ENCODE data around the gene NAT8L. TPM values are rescaled to one million over a fixed set of nuclear protein-coding genes. Genes with fewer than 3 reads are reported as not detected.
"Not testable (repeated sequence)": the region's sequence is repeated elsewhere in the genome, so short reads cannot be mapped to it uniquely, and the experiment has no call there.

Gene NAT8L
- total RNA-seq, 2 experiments from 2014 or later: 1.0 to 1.1 TPM

DNA sequence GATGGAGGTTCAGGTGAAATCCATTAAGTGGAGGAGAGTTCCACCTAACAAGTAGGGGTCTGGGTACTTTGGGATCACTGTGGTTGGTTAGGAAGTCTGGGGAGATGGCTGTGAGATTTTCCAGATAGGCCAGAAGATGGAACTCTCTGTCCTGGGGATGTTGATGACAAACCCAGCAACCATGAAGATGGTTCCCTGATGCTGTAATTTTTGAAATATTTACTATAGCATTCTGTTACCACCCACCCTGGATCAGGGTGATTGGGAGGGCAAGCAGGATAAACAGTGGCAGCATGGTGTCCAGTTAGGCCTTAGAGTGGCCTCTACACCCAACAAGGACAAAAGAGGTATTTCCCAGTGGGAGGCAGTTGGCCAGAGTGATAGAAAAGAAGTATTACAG lies 34.4 kb upstream of the NAT8L start:
- TF ChIP-seq, protein P1, sequence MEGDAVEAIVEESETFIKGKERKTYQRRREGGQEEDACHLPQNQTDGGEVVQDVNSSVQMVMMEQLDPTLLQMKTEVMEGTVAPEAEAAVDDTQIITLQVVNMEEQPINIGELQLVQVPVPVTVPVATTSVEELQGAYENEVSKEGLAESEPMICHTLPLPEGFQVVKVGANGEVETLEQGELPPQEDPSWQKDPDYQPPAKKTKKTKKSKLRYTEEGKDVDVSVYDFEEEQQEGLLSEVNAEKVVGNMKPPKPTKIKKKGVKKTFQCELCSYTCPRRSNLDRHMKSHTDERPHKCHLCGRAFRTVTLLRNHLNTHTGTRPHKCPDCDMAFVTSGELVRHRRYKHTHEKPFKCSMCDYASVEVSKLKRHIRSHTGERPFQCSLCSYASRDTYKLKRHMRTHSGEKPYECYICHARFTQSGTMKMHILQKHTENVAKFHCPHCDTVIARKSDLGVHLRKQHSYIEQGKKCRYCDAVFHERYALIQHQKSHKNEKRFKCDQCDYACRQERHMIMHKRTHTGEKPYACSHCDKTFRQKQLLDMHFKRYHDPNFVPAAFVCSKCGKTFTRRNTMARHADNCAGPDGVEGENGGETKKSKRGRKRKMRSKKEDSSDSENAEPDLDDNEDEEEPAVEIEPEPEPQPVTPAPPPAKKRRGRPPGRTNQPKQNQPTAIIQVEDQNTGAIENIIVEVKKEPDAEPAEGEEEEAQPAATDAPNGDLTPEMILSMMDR (IDR thresholded peaks at IDR 0.05): no peak
- Mint-ChIP-seq H3K4me3 (no peak overlapping the region), H3K9me3 (peaks cover 5% of the 10 kb centered on the region), H3K36me3 (ENCODE audit: low read depth) (no peaks in the 10 kb centered on the region), H3K27me3 (peaks cover 38% of the 10 kb centered on the region), H3K4me1 (ENCODE audit: low read depth) (no peaks in the 10 kb centered on the region), H3K27ac (no peak overlapping the region)
- no peak for ATAC-seq
- no peak for DNase-seq
- CTCF ChIA-PET: no interaction called here
- intact Hi-C loops (cut with micrococcal nuclease): no loop called here
- POLR2A ChIA-PET: interaction anchor here (1.6 kb wide), 1 partner anchor 16 kb away, joined by 4 read pairs; the partner anchor contains the start of gene NELFA

DNA sequence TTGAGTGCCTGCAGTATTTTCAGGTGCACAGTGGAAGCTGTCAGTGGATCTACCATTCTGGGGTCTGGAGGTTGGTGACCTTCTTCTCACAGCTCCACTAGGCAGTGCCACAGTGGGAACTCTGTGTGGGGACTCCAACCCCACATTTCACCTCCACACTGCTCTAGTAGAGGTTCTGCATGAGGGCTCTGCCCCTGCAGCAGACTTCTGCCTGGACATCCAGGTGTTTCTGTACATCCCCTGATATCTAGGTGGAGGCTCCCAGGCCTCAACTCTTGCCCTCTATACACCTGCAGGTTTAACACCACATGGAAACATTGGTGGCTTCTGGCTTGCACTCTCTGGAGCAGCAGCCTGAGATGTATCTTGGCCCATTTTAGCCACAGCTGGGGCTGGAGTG lies 33.3 kb upstream of the NAT8L start:
- TF ChIP-seq, protein P1 (IDR thresholded peaks at IDR 0.05): no peak
- Mint-ChIP-seq H3K9me3 (peaks cover 5% of the 10 kb centered on the region), H3K4me3 (no peak overlapping the region), H3K27ac (no peak overlapping the region), H3K27me3 (peaks cover 37% of the 10 kb centered on the region), H3K4me1 (ENCODE audit: low read depth) (no peaks in the 10 kb centered on the region), H3K36me3 (ENCODE audit: low read depth) (no peaks in the 10 kb centered on the region)
- intact Hi-C loops (cut with micrococcal nuclease): no loop called here
- ChIA-PET POLR2A (no interaction called here), CTCF (no interaction called here)
- ATAC-seq: no peak
- no peak for DNase-seq

DNA sequence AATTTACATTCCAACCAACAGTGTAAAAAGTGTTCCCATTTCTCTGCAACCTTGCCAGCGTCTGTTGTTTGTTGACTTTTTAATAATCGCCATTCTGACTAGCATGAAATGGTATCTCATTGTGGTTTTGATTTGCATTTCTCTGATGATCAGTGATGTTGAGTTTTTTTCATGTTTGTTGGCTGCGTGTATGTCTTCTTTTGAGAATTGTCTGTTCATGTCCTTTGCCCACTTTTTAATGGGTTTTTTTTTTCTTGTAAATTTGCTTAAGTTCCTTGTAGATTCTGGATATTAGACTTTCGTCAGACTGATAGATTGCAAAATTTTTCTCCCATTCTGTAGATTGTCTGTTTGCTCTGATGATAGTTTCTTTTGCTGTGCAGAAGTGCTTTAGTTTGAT lies 32.0 kb upstream of the NAT8L start:
- H3K36me3 Mint-ChIP-seq (ENCODE audit: low read depth); H3K4me3 Mint-ChIP-seq; H3K27ac Mint-ChIP-seq; ATAC-seq; intact Hi-C loops (cut with micrococcal nuclease); H3K4me1 Mint-ChIP-seq (ENCODE audit: low read depth); H3K9me3 Mint-ChIP-seq; DNase-seq; CTCF ChIA-PET; POLR2A ChIA-PET: not testable (repeated sequence)
- H3K27me3 Mint-ChIP-seq: peaks cover 32% of the 10 kb centered on the region

DNA sequence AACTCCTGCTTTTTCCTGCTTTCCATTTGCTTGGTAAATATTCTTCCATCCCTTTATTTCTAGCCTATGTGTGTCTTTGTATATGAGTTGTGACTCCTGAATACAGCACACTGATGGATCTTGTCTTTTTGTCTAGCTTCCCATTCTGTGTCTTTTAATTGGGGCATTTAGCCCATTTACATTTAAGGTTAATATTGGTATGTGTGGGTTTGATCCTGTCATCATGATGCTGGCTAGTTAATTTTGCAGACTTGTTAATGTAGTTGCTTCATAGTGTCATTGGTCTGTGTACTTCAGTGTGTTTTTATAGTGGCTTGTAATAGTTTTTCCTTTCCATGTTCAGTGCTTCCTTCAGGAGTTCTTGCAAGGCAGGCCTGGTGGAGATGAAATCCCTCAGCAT lies 28.0 kb upstream of the NAT8L start:
- DNase-seq; H3K36me3 Mint-ChIP-seq (ENCODE audit: low read depth); H3K27ac Mint-ChIP-seq; CTCF ChIA-PET; H3K9me3 Mint-ChIP-seq; ATAC-seq; H3K4me3 Mint-ChIP-seq; H3K4me1 Mint-ChIP-seq (ENCODE audit: low read depth); intact Hi-C loops (cut with micrococcal nuclease): not testable (repeated sequence)
- H3K27me3 Mint-ChIP-seq: peaks cover 30% of the 10 kb centered on the region
- POLR2A ChIA-PET: interaction anchor here (0.6 kb wide), 1 partner anchor 30 kb away, joined by 3 read pairs; no protein-coding TSS in a partner anchor

DNA sequence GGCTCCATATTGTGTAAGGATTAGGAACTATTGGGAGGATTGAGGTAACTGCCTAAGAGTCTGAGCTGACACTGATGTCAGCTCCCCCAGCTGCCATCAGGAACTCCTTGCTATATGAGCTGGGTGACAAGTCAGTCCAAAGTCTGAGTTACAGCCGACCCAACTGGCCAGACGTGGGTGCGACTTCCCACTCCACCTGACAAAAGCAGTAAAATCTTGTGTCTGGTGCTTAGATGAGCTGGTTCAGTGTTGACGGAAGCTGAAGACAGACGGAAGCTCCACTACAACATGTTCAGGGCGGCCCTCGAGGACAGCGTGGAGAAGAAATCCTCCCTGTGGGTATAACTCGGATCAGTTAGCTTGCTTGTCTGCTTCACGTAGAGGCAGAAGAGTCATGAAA lies 22.8 kb upstream of the NAT8L start:
- ChIA-PET CTCF (no interaction called here), POLR2A (interaction anchor here (0.7 to 1.9 kb wide), 3 partner anchors 23 to 433 kb away, joined by 3 to 7 read pairs (median 4); partner anchors contain the start of genes NELFA and RNF4)
- Mint-ChIP-seq H3K36me3 (ENCODE audit: low read depth) (no peaks in the 10 kb centered on the region), H3K4me3 (no peak overlapping the region), H3K9me3 (no peaks in the 10 kb centered on the region), H3K27ac (no peak overlapping the region), H3K4me1 (ENCODE audit: low read depth) (no peaks in the 10 kb centered on the region), H3K27me3 (peaks cover 26% of the 10 kb centered on the region)
- ATAC-seq (no peak), DNase-seq (no peak)
- intact Hi-C loops (cut with micrococcal nuclease): no loop called here
- TF ChIP-seq, protein P1 (IDR thresholded peaks at IDR 0.05): no peak

DNA sequence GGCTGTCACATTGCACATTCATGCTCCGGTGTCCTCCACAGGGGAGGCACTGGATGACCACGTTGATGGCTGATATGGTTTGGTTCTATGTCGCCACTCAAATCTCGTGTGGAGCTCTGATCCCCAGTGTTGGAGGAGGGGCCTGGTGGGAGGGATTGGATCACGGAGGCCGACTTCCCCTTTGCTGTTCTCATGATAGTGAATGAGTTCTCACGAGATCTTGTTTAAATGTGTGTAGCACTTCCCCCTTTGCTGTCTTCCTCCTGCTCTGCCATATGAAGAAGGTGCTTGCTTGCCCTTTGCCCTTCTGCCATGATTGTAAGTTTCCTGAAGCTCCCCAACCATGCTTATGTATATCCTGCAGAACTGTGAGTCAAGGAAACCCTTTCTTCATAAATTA lies 22.3 kb upstream of the NAT8L start:
- intact Hi-C loops (cut with micrococcal nuclease): no loop called here
- no peak overlapping the region for H3K4me3 Mint-ChIP-seq
- no peaks in the 10 kb centered on the region for H3K36me3 Mint-ChIP-seq (ENCODE audit: low read depth)
- ChIA-PET POLR2A (interaction anchor here (0.7 to 1.9 kb wide), 2 partner anchors 28 to 432 kb away, joined by 4 to 7 read pairs; partner anchors contain the start of genes NELFA and RNF4), CTCF (no interaction called here)
- no peaks in the 10 kb centered on the region for H3K9me3 Mint-ChIP-seq
- ATAC-seq (no peak), DNase-seq (no peak)
- TF ChIP-seq, protein P1 (IDR thresholded peaks at IDR 0.05): no peak
- no peaks in the 10 kb centered on the region for H3K4me1 Mint-ChIP-seq (ENCODE audit: low read depth)
- no peak overlapping the region for H3K27ac Mint-ChIP-seq
- H3K27me3 Mint-ChIP-seq: peaks cover 27% of the 10 kb centered on the region
